ENCODE results near the gene TBC1D4. TPM values are rescaled to one million over a fixed set of nuclear protein-coding genes. Genes with fewer than 3 reads are reported as not detected.

TBC1D4 gene
- total RNA-seq, 1 experiment from 2014 or later = 15.1 TPM

DNA sequence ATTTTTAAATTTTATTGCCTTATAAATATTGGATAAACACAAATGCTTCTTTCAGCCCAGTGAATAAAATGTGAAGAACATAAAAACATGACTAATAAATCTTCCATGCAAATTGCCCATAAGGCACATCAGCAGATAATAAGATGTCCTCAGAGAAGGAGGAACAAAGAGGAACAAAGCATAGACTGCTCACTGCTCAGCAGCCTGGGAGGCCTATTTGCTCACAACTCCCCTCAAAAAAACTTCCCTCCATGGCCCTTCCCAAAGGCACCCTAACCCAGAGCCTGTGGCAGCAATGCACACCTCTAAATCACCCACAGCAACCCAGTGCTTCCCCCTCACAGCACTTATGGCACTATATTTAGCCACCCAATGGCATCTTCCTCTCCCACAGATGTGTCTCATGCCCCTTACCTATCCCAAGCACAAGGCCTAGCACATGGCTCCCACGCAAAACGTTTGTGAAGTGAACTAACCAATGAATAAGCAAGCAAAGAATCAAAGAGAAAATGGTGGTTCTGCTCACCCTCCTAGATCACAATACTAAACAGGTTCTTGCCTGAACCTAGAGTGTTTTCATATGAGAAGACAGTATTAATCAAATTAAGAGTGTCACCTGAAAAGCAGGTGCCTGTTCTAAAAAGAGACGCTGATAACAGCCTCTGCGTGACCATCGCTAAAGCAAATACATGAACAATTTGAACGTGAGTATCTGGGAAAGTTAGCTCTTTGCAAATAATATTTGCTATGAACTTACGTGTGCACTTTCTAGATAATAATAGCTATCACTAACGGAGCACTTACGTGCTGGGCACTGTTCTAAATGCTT is 96.9 kb downstream of the TBC1D4 start:
- BruUV-seq (replicated peaks) = no TSS peak
- CTCF ChIA-PET = no interaction called here
- POLR2A ChIA-PET (ENCODE audit: unreplicated experiment) = no interaction called here

DNA sequence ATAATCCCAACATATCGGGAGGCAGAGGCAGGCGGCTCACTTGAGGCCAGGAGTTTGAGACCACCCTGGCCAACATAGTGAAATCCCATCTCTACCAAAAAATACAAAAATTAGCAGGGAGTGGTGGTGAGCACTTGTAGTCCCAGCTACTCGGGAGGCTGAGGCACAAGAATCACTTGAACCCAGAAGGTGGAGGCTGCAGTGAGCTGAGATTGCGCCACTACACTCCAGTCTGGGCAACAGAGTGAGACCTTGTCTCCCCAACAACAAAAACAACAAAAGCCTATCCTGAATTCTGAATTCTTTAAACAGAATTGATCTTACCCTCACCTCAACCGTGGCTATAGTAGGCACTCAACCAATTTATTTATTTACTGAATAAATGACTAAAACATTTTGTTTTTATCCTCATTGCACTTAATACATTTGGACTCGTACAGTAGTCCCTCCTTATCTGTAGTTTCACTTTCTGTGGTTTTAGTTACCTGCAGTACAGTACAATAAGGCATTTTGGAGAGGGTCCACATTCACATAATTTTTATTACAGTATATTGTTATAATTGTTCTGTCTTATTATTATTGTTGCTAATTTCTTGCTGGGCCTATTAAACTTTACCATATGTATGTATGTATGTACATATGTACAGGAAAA is 98.8 kb downstream of the TBC1D4 start:
- no TSS peak for BruUV-seq (replicated peaks)

More for the DNA sequence above, 96.9 kb downstream of the TBC1D4 start:
- Histone ChIP-seq H3K79me2 (ENCODE audit: low read length) (no peaks in the 10 kb centered on the region), H3F3A (ENCODE audit: low read length, unreplicated experiment) (no peaks in the 10 kb centered on the region), H4K20me1 (ENCODE audit: low read length) (no peaks in the 10 kb centered on the region), H3K9me3 (ENCODE audit: low read length) (no peaks in the 10 kb centered on the region), H3K9me2 (replicated peaks; ENCODE audit: low read length) (no peaks in the 10 kb centered on the region), H3K27ac (ENCODE audit: low read length) (no peak overlapping the region), H3K27me3 (ENCODE audit: low read length) (no peaks in the 10 kb centered on the region), H2AFZ (ENCODE audit: low read length) (no peak overlapping the region), H3K4me2 (ENCODE audit: low read length) (no peak overlapping the region), H3K9ac (ENCODE audit: low read length) (no peak overlapping the region), H3K4me1 (ENCODE audit: insufficient read depth, low read length) (no peaks in the 10 kb centered on the region), H3K4me3 (ENCODE audit: low read length) (no peak overlapping the region), H3K36me3 (ENCODE audit: low read depth, low read length) (no peaks in the 10 kb centered on the region)
- ATAC-seq = no peak
- intact Hi-C loops (cut with micrococcal nuclease) = no loop called here
- no peak for DNase-seq
- TF ChIP-seq EZH2phosphoT487 (IDR thresholded peaks at IDR 0.05; ENCODE audit: borderline replicate concordance, low read length) = no peak
- no peak for TF ChIP-seq EZH2 (IDR thresholded peaks at IDR 0.05; ENCODE audit: low read length, unreplicated experiment)
- TF ChIP-seq, protein P1, sequence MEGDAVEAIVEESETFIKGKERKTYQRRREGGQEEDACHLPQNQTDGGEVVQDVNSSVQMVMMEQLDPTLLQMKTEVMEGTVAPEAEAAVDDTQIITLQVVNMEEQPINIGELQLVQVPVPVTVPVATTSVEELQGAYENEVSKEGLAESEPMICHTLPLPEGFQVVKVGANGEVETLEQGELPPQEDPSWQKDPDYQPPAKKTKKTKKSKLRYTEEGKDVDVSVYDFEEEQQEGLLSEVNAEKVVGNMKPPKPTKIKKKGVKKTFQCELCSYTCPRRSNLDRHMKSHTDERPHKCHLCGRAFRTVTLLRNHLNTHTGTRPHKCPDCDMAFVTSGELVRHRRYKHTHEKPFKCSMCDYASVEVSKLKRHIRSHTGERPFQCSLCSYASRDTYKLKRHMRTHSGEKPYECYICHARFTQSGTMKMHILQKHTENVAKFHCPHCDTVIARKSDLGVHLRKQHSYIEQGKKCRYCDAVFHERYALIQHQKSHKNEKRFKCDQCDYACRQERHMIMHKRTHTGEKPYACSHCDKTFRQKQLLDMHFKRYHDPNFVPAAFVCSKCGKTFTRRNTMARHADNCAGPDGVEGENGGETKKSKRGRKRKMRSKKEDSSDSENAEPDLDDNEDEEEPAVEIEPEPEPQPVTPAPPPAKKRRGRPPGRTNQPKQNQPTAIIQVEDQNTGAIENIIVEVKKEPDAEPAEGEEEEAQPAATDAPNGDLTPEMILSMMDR (conservative IDR thresholded peaks at IDR 0.05; ENCODE audit: low read depth, low read length) = no peak

More for the DNA sequence above, 98.8 kb downstream of the TBC1D4 start:
- Histone ChIP-seq H3K27ac (ENCODE audit: low read length) (no peak overlapping the region), H3K4me1 (ENCODE audit: insufficient read depth, low read length) (no peaks in the 10 kb centered on the region), H4K20me1 (ENCODE audit: low read length) (no peaks in the 10 kb centered on the region), H3K9me3 (ENCODE audit: low read length) (no peaks in the 10 kb centered on the region), H3F3A (ENCODE audit: low read length, unreplicated experiment) (no peaks in the 10 kb centered on the region), H3K79me2 (ENCODE audit: low read length) (no peaks in the 10 kb centered on the region), H3K9me2 (replicated peaks; ENCODE audit: low read length) (no peaks in the 10 kb centered on the region), H3K27me3 (ENCODE audit: low read length) (no peaks in the 10 kb centered on the region), H3K4me2 (ENCODE audit: low read length) (no peak overlapping the region), H3K4me3 (ENCODE audit: low read length) (no peak overlapping the region), H3K36me3 (ENCODE audit: low read depth, low read length) (no peaks in the 10 kb centered on the region), H2AFZ (ENCODE audit: low read length) (no peak overlapping the region), H3K9ac (ENCODE audit: low read length) (no peak overlapping the region)
- ChIA-PET CTCF (no interaction called here), POLR2A (ENCODE audit: unreplicated experiment) (no interaction called here)
- DNase-seq = no peak
- intact Hi-C loops (cut with micrococcal nuclease) = no loop called here
- no peak for ATAC-seq
- TF ChIP-seq, protein P1 (conservative IDR thresholded peaks at IDR 0.05; ENCODE audit: low read depth, low read length) = no peak
- TF ChIP-seq EZH2 (IDR thresholded peaks at IDR 0.05; ENCODE audit: low read length, unreplicated experiment) (no peak), EZH2phosphoT487 (IDR thresholded peaks at IDR 0.05; ENCODE audit: borderline replicate concordance, low read length) (no peak)
